Upper lobe of left lung (tissue), 6 donors: ENCODE data around the gene CHMP6. TPM values are rescaled to one million over a fixed set of nuclear protein-coding genes. Genes with fewer than 3 reads are reported as not detected.

Experiments used
- ATAC-seq, 2 donors: fragments of 200-7000 bp; cut with Tn5 transposase; one replicate each; pipeline ENCODE4 v1.9.1; 2022; ENCODE audit warnings: mild to moderate bottlenecking in 2 of 2, moderate library complexity in 2 of 2; ENCODE audit not compliant: low FRiP score in 2 of 2
- DNase-seq, 2 donors: peaks; one replicate each; pipeline ENCODE4 v3.0.0-alpha.2; 2019 to 2020
- H3K27ac ChIP-seq, 4 donors: fragments of 200-600 bp; sonication (generic); one replicate each; pipeline ENCODE4 v1.5.1; 2016 to 2019
- H3K27me3 ChIP-seq, 4 donors: fragments of 200-600 bp; sonication (generic); one replicate each; pipeline ENCODE4 v1.5.1; 2017 to 2019
- H3K36me3 ChIP-seq, 4 donors: fragments of 200-600 bp; sonication (generic); one replicate each; pipeline ENCODE4 v1.5.1; 2016 to 2019
- H3K4me1 ChIP-seq, 4 donors: fragments of 200-600 bp; sonication (generic); one replicate each; pipeline ENCODE4 v1.5.1; 2018 to 2019
- H3K4me3 ChIP-seq, 4 donors: fragments of 200-600 bp; sonication (generic); one replicate each; pipeline ENCODE4 v1.5.1; 2017 to 2019; ENCODE audit warnings: mild to moderate bottlenecking in 2 of 4, moderate library complexity in 1 of 4
- H3K9me3 ChIP-seq, 4 donors: fragments of 200-600 bp; sonication (generic); one replicate each; pipeline ENCODE4 v1.5.1; 2018 to 2019
- CTCF ChIP-seq, 6 experiments: fragments of 450-650 bp in 4 of 6; fragments of 200-600 bp in 2 of 6; sonication (generic) in 2 of 6; IDR thresholded peaks; one replicate each; pipeline ENCODE4 v1.5.1; 2016 to 2019; ENCODE audit warnings: antibody characterized with exemption in 6 of 6
- EP300 ChIP-seq, 4 donors: sonication (generic); formaldehyde crosslinking; IDR thresholded peaks; one replicate each; pipeline ENCODE4 v1.5.1; 2017; ENCODE audit warnings: antibody characterized with exemption in 4 of 4, control low read depth in 2 of 4
- POLR2A ChIP-seq, 4 donors: fragments of 450-650 bp; IDR thresholded peaks; one replicate each; pipeline ENCODE4 v1.5.1; 2016 to 2017; ENCODE audit warnings: antibody characterized with exemption in 4 of 4, mild to moderate bottlenecking in 2 of 4
- POLR2AphosphoS5 ChIP-seq, 2 donors: sonication (generic); formaldehyde crosslinking; IDR thresholded peaks; one replicate each; pipeline ENCODE4 v1.5.1; 2017; ENCODE audit warnings: antibody characterized with exemption in 2 of 2
- WGBS, 2 donors: methylation state at CpG; one replicate each; pipeline ENCODE4 v1.1.5; 2017 to 2018; 5-methylcytosine and 5-hydroxymethylcytosine counted together
- total RNA-seq, 6 donors: library from RNA; depleted of rRNA in 4 of 6; stranded (reverse); fragments of >200 nt in 4 of 6; gene quantifications; one replicate each; pipeline versions ENCODE4 v1.1.0 to v1.2.1, GENCODE V29; 2016 to 2021
- donor health status: DM: no; HTN: no; CAD: no; lungs with moderate emphysema.
- donor health status: DM: no; HTN: yes; CAD: no; lungs with severe emphysema.

CHMP6 gene
- total RNA-seq, 6 donors from 2014 or later, result 29.5 to 75.4 (median 34.8) TPM

- Histone ChIP-seq H3K36me3 (no peaks in the 10 kb centered on the region), H3K27me3 (peaks cover 0 to 16% (median 10%) of the 10 kb centered on the region in 4 donors), H3K27ac (no peak overlapping the region), H3K4me1 (peaks cover 21 to 29% (median 23%) of the 10 kb centered on the region in 4 donors), H3K9me3 (peaks cover 0 to 7% (median 0%) of the 10 kb centered on the region in 4 donors), H3K4me3 (no peak overlapping the region)
- 73 to 74% methylated on average over 10 of the region's 10 CpGs for WGBS, 2 donors
- TF ChIP-seq EP300 (IDR thresholded peaks at IDR 0.05) (no peak), CTCF (IDR thresholded peaks at IDR 0.05) (no peak), POLR2A (IDR thresholded peaks at IDR 0.05) (no peak), POLR2AphosphoS5 (IDR thresholded peaks at IDR 0.05) (no peak)
- no peak for DNase-seq
- no peak for ATAC-seq
These were observed 15.2 kb downstream of the CHMP6 start for GRCh38 chr17:81006891-81007290.

GRCh38 chr17:81008140-81008539 lies 16.5 kb downstream of the CHMP6 start:
- Histone ChIP-seq H3K4me1 (peaks cover 12 to 17% (median 13%) of the 10 kb centered on the region in 4 donors), H3K4me3 (no peak overlapping the region), H3K27me3 (peaks cover 0 to 16% (median 10%) of the 10 kb centered on the region in 4 donors), H3K36me3 (no peaks in the 10 kb centered on the region), H3K9me3 (peaks cover 0 to 7% (median 0%) of the 10 kb centered on the region in 4 donors), H3K27ac (no peak overlapping the region)
- TF ChIP-seq POLR2A (IDR thresholded peaks at IDR 0.05), result no peak
- no peak for TF ChIP-seq POLR2AphosphoS5 (IDR thresholded peaks at IDR 0.05)
- TF ChIP-seq EP300 (IDR thresholded peaks at IDR 0.05), result no peak
- no peak for TF ChIP-seq CTCF (IDR thresholded peaks at IDR 0.05)
- ATAC-seq (no peak), DNase-seq (no peak)
- 78 to 85% methylated on average over 11 of the region's 11 CpGs for WGBS, 2 donors

- H3K4me3 ChIP-seq, result no peak overlapping the region
- WGBS, 2 donors, result 77 to 86% methylated on average over 13 to 14 of the region's 14 CpGs
- no peak overlapping the region for H3K27ac ChIP-seq
- DNase-seq (no peak), ATAC-seq (peak in 1 of 2 donors; percentile 26)
- H3K36me3 ChIP-seq, result no peaks in the 10 kb centered on the region
- H3K27me3 ChIP-seq, result peaks cover 0 to 10% (median 4%) of the 10 kb centered on the region in 4 donors
- H3K9me3 ChIP-seq, result peaks cover 0 to 7% (median 0%) of the 10 kb centered on the region in 4 donors
- TF ChIP-seq POLR2AphosphoS5 (IDR thresholded peaks at IDR 0.05) (no peak), CTCF (IDR thresholded peaks at IDR 0.05) (no peak)
- H3K4me1 ChIP-seq, result peaks cover 4 to 7% (median 7%) of the 10 kb centered on the region in 4 donors
These were observed 17.5 kb downstream of the CHMP6 start for GRCh38 chr17:81009136-81009535.

GRCh38 chr17:81010935-81011334 lies 19.3 kb downstream of the CHMP6 start:
- no peaks in the 10 kb centered on the region for H3K4me1 ChIP-seq
- TF ChIP-seq POLR2A (IDR thresholded peaks at IDR 0.05), result no peak
- no peak for TF ChIP-seq EP300 (IDR thresholded peaks at IDR 0.05)
- TF ChIP-seq POLR2AphosphoS5 (IDR thresholded peaks at IDR 0.05), result no peak
- TF ChIP-seq CTCF (IDR thresholded peaks at IDR 0.05), result no peak
- DNase-seq (no peak), ATAC-seq (no peak)
- H3K4me3 ChIP-seq, result no peak overlapping the region
- H3K36me3 ChIP-seq, result no peaks in the 10 kb centered on the region
- peaks cover 0 to 7% (median 0%) of the 10 kb centered on the region in 4 donors for H3K9me3 ChIP-seq
- 83 to 94% methylated on average over 2 of the region's 2 CpGs for whole genome bisulfite sequencing, 2 donors
- H3K27ac ChIP-seq, result no peak overlapping the region
- H3K27me3 ChIP-seq, result no peaks in the 10 kb centered on the region

GRCh38 chr17:81011951-81012350 lies 20.3 kb downstream of the CHMP6 start:
- Histone ChIP-seq H3K27ac (no peak overlapping the region), H3K36me3 (no peaks in the 10 kb centered on the region), H3K9me3 (peaks cover 0 to 7% (median 0%) of the 10 kb centered on the region in 4 donors), H3K4me1 (no peaks in the 10 kb centered on the region), H3K27me3 (no peaks in the 10 kb centered on the region), H3K4me3 (no peak overlapping the region)
- 70 to 85% methylated on average over 3 of the region's 3 CpGs for WGBS, 2 donors
- no peak for DNase-seq
- ATAC-seq, result no peak
- TF ChIP-seq POLR2A (IDR thresholded peaks at IDR 0.05) (no peak), CTCF (IDR thresholded peaks at IDR 0.05) (no peak), EP300 (IDR thresholded peaks at IDR 0.05) (no peak), POLR2AphosphoS5 (IDR thresholded peaks at IDR 0.05) (no peak)
